ENCODE measurements around the gene P3H2.
A peak's percentile ranks its signal among the peaks of the same experiment; 100 is the strongest.
"Not testable (repeated sequence)": the region's sequence is repeated elsewhere in the genome, so short reads cannot be mapped to it uniquely, and the experiment has no call there.

Gene P3H2, protein sequence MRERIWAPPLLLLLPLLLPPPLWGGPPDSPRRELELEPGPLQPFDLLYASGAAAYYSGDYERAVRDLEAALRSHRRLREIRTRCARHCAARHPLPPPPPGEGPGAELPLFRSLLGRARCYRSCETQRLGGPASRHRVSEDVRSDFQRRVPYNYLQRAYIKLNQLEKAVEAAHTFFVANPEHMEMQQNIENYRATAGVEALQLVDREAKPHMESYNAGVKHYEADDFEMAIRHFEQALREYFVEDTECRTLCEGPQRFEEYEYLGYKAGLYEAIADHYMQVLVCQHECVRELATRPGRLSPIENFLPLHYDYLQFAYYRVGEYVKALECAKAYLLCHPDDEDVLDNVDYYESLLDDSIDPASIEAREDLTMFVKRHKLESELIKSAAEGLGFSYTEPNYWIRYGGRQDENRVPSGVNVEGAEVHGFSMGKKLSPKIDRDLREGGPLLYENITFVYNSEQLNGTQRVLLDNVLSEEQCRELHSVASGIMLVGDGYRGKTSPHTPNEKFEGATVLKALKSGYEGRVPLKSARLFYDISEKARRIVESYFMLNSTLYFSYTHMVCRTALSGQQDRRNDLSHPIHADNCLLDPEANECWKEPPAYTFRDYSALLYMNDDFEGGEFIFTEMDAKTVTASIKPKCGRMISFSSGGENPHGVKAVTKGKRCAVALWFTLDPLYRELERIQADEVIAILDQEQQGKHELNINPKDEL

DNA sequence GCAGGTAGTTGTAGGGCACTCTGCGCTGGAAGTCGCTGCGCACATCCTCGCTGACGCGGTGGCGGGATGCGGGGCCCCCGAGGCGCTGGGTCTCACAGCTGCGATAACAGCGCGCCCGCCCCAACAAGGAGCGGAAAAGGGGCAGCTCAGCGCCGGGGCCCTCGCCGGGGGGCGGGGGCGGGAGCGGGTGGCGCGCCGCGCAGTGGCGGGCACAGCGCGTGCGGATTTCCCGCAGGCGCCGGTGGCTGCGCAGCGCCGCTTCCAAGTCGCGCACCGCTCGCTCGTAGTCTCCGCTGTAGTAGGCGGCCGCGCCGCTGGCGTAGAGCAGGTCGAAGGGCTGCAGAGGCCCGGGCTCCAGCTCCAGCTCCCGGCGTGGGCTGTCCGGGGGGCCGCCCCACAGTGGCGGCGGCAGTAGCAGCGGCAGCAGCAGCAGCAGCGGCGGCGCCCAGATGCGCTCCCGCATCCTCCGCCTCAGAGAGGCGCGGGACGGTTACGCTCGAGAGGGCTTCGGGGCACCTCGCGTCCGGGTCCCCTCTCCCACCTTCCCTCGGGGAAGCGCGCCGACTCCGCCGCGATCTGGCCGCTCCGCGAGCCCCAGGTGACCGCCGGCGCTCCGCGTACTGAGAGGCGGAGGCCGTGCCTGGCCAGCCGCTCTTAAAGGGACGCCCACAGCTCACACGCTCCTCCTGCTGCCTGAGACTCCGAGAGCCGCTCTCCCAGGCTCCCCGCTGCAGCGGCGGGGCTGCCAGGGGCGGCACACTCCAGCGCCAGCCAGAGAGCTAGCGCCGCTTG, at the start of gene P3H2:
TSS of gene P3H2 (minus strand) at position 629 of the 792 bp plus-strand sequence. CDS start at position 463, 166 bp downstream.
- peak; percentile 83 for DNase-seq (ENCODE audit: low spot score)

DNA sequence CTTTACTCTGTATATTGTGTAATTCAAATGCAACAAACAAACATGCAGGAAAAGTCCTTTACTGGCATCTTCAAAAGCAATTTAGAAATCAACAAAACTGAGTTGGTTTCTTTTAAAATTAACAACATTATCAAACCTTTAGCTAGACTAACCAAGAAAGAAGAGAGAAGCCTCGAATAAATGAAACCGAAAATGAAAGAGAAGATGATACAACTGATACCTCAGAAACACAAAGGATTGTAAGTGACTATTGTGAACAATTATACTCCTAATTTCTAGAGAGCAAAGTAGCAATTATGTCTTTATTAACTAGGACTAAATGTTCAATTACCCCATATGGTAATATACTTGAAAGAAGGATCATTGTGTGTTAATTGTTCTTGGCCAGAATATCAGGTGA, 49.2 kb upstream of the P3H2 start:
- DNase-seq (ENCODE audit: low spot score) = no peak

DNA sequence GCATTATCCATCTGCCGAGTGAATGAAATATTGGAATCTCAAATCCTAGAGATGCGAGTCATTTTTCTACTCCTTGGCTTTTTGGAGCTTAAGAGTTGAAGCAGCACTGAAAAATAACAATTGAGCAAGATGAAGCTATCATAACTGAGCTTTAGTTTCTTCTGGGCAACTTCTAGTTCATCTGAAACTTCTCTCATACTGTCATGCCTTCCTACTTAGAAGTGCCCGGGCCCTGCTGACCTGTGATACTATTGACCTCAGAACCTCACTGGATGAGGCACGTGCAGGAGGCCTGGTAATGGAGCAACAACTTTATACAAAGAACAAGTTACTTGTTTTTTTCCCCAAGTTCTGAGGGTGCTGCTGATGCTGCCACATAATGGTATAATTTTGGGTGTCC, 48.5 kb upstream of the P3H2 start:
- DNase-seq (ENCODE audit: low spot score) = no peak

DNA sequence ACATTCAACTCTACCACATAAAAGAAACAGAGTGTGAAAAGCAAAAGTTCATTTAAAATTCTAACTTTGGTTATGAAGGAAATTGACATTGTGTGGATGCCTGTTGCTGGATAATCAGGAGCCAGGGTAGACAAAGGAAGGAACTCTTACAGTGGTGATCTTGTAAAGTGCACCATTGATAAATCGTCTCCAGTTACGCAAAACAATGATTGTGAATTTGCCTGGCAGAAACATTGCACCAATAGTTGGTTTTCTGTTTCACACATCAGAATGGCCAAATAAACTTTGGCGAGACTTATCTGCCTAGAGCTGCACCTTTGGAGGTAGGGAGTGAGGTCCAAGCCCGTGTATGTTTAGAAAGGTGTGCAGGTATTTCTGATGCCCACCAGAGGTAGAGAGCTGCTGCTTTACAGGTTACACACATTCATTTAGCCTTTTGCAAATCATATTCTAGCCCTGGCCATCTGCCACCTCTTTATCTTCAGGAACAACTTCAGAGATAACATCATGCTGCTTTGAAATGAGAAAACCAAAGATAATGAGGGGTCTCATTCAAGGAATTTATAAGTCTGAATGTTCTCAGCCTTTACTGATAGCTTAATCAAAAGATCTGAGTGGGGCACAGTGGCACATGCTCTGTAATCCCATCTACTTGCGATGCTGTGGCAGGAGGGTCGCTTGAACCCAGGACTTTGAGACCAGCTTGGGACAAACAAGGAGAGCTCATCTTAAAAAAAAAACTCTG, 47.4 kb upstream of the P3H2 start:
- no peak for DNase-seq (ENCODE audit: low spot score)

DNA sequence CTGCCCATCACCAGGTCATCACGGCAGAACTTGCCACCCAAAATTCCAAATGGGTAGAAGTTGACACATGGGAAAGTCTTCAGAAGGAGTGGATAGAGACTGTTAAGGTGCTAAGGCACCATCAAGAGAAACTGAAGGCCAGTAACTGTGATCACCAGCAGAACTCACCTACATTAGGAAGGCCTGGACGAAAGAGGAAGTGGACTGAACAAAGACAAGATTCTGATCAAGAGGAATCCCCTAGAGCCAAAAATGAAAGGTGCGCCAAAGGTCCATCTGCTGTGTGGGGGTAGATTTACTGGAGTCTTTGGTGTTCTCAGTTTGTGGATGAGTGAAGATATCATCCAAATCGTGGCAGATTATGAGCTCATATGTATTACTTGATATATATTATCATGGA, 46.3 kb upstream of the P3H2 start:
- DNase-seq (ENCODE audit: low spot score) = no peak

DNA sequence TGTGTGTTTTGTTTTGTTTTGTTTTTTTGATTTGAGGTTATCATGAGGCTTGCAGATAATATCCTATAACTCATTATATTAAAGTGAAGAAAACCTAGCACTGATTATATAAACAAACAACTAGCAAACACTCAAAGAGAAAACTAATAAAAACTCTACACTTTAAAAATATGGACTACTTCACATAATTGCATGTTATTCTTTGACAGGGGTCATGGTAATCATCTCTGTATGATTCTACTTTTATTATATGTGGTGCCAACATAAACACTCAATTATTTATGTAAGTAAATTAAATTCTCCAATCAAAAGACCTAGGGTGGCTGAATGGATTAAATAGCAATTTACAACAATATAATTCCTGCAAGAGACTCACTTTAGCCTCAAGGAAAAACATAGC, 44.6 kb upstream of the P3H2 start:
- DNase-seq (ENCODE audit: low spot score) = no peak

DNA sequence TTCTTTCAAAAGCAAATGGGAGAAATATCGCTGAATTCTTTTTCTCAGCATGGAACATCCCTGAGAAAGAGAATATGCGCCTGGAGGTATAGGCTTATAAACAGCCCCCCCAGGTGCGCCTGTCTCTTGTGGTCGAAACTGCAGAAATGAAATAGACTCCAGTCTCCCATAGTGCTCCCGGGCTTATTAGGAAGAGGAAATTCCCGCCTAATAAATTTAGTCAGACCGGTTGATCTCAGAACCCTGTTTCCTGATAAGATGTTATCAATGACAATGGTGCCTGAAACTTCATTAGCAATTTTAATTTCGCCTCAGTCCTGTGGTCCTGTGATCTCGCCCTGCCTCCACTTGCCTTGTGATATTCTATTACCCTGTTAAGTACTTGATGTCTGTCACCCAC, 41.3 kb upstream of the P3H2 start:
- not testable (repeated sequence) for DNase-seq (ENCODE audit: low spot score)

DNA sequence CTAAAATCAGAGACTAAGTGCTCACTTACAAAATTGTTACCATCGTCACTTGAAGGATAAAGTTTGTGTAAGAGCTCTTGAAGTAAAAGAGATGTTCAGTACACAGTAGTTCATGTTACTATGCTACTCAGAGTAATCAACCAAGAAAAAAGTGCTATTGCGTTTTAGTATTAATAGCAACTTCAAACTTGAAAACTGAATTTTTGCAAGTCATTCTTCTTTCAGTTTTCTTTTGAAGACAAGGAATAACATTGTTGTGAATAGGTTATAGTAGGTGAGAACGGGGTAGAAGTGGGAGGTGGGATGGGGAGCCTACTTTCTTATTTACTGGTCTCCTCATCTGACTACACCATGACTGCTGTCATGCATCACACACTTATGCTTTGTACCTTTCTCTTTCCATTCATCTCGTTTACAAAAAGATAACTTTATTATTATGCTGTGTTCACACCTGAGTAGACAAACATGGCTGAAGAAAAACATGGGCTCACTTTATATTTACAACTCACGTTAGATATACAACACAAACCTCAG, 39.3 kb upstream of the P3H2 start:
- DNase-seq (ENCODE audit: low spot score) = no peak

DNA sequence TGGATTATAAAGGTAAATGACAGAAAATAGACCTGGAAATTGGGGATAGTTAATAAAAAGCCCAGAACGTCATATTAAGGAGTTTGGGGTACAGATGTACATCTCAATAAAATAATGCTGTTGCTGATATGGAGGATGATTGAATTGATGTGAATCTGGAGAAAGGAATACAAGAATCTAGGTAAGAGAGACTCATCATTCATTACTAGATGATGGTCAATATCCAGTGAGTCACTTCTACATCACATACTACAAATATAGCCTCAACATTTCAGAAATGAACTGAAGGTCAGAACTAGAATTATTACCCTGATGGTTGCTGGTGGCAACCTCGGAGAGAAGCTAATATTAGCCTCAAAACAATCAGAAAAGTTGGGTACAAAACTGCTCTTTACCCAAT, 37.6 kb upstream of the P3H2 start:
- no peak for DNase-seq (ENCODE audit: low spot score)

DNA sequence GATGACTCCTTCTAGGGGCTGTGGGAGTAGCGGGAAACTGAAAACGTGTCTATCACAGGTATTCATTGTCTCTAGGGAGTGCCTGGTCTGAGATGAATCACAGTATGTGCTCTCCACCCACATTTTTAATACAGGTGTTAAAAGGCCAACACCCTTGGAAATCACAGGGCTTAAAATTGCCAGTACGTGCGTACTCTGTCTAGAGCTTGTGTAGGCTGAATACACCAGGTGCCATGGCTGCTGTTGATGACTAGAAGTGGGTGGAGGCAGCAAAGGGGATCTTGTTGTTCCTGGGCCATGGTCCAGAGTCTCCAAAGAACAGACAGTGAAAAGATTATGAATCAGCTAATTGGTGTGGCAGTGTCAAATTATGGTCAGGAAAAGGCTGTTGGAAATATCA, 35.1 kb upstream of the P3H2 start:
- DNase-seq (ENCODE audit: low spot score) = no peak

DNA sequence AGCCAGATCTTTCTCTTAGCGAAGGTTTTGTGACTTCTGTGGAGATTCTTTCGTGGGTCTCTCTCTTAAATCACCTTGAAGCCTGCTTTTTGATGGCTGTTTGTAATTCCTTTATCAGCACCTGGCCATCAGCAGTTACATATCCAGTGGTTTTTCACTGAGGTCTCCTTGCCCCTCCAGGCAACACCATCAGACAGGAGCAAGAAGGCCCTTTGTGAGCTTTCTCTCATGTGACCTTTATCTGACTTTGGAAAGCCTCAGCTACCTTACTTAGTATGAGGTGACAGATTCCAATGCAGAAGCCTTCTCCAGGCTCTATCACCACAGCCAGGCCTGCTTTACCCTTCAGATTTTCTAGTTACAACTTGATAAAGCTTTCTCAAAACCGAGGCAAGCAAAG, 30.0 kb upstream of the P3H2 start:
- no peak for DNase-seq (ENCODE audit: low spot score)

DNA sequence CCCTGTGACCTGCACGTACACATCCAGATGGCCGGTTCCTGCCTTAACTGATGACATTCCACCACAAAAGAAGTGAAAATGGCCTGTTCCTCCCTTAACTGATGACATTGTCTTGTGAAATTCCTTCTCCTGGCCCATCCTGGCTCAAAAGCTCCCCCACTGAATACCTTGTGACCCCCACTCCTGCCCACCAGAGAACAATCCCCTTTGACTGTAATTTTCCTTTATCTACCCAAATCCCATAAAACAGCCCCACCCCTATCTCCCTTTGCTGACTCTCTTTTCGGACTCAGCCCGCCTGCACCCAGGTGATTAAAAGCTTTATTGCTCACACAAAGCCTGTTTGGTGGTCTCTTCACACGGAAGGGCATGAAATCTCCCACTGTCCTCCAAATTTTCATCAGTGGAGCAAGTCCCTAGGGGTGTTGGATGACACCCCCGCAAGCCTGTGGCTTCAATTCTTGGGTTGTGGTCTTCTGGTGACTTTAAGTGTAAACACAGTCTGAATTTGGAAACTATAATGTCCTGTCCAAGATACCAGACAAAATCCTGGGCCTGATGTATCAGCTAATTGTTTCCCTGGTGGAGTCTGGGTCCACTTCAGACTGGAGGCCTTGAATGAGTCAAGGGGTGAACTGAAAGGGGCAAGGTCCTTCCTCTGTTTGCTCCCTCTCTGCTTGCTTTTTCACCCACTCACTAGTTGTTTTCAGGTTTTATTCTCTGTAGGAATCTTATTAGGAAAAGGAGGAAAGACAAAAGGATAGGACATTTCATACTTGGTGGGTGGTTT, 29.3 kb upstream of the P3H2 start:
- DNase-seq (ENCODE audit: low spot score) = not testable (repeated sequence)

DNA sequence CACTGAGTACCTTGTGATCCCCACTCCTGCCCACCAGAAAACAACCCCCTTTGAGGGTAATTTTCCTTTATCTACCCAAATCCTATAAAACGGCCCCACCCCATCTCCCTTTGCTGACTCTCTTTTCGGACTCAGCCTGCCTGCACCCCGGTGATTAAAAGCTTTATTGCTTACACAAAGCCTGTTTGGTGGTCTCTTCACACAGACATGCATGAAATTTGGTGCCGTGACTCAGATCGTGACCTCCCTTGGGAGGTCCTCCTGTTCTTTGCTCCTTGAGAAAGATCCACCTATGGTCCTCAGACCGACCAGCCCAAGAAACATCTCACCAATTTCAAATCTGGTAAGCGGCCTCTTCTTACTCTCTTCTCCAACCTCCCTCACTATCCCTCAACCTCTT, 24.1 kb upstream of the P3H2 start:
- not testable (repeated sequence) for DNase-seq (ENCODE audit: low spot score)

DNA sequence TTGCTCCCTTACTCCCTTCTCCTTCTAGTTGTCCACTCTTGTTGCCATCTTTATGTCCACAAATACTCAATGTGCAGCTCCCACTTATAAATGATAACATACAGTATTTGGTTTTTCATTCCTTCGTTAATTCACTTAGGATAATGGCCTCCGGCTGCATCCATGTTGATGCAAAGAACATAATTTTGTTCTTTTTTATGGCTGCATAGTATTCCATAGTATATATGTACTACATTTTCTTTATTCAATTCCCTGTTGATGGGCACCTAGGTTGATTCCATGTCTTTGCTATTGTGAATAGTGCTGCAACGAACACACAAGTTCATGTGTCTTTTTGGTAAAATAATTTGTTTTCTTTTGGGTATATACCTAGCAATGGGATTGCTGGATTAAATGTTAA, 21.3 kb upstream of the P3H2 start:
- DNase-seq (ENCODE audit: low spot score) = no peak

DNA sequence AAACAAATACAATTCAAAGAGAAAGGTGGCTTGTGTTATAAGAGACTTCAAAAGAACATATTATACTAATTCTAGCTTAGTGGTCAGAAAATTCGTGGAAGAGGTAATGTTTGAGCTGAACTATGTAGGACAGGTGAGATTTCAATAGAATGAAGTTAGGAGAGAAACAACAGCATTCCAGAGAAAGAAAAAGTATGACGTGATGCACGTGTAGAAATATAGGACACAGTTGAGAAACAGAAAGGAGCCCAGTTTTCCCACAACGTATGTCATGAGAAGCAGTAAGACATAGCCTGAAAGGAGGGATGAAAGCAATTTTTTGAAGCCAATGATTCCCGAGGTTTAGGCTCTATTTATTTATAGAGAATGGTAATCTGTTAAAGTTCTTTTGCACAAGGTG, 18.7 kb upstream of the P3H2 start:
- DNase-seq (ENCODE audit: low spot score) = no peak

DNA sequence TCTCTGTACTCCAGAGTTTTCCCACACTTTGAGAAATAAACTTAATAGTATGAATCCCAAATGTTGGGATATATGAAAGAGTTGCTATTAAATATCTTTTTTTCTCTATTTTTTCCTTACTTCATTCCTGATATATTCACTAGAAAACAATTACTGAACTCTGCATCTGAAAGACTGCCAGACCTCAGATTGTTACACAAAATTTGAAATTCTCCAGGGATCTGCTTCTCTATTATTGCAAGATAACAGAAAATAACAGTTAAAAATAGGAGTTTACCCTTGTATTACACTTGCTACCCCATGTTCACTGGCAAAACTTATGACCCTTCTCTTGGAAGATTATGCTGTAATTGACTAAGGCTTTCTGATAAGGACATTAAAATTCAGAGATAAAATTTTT, 11.7 kb upstream of the P3H2 start:
- DNase-seq (ENCODE audit: low spot score) = no peak

DNA sequence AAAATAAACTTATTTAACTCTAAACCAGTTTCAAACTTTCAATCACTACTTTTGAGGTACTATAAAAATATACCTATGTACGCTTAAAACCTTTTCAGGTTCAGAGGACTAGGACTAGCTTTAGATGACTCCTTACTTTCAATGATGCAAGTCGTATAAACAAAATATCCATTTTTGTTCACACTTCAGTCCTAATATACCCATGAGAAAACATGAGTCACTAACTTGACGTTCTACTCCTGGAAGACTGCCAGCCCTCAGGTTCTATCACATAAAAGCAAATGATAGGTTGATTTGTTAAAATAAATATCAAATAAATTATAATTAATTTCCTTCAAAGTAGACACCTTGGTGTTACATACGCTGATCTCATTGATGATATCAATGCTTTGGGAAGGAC, 10.6 kb upstream of the P3H2 start:
- DNase-seq (ENCODE audit: low spot score) = no peak

DNA sequence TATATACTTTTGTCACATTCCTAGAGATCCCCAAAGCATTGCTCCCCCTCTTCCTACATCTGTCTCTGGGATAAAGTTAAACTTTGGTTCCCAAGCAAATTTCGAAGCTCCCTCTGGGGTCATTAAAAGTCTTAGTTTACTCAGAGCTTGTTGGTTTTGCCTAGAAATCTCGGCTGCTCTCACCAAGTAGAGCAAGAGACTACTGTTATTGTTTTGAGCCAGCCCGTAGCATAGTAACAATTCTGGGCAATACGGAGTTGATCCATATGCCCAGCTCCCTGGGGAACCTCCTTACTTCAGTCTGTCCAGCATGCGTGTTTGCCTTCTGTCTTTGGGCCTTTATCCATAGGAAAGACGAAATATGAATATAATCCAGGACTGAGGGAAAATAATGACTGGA, 10.0 kb upstream of the P3H2 start:
- no peak for DNase-seq (ENCODE audit: low spot score)

DNA sequence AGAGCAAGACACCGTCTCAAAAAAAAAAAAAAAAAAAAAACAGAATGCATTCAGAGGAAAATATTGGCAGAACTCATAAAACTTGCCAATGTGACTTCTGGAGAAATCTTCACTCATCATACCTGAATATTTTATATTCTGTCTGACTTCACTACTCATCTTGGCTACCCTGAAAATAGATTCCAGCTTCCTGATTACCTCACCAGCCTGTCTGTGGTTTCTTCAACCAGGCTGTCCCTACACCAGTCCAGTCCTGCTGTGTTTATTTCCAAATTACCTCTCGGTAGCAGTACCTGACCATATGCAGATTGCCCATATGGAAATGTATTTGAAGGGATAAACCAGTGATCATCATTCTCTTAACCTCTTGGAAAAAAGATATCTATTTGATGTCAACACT, 9.3 kb upstream of the P3H2 start:
- no peak for DNase-seq (ENCODE audit: low spot score)

DNA sequence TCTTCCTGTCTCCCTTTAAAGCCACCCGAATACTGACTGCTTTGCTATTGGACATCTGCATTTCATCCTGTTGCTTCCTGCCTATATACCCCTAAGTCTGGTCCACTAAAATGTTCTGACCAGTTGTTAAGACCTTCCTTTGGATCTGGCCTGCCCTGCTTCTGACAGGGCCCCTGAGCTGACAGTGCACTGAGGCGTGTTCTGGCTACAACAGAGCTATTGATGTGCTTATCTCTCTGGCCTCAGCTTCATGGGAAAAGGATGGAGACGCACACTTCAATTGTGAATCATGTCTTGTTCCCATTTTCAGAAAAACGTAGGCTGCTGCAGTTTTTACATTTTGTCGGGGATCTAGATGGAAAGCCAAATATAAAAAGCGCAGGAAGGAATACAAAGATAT, 7.1 kb upstream of the P3H2 start:
- no peak for DNase-seq (ENCODE audit: low spot score)

DNA sequence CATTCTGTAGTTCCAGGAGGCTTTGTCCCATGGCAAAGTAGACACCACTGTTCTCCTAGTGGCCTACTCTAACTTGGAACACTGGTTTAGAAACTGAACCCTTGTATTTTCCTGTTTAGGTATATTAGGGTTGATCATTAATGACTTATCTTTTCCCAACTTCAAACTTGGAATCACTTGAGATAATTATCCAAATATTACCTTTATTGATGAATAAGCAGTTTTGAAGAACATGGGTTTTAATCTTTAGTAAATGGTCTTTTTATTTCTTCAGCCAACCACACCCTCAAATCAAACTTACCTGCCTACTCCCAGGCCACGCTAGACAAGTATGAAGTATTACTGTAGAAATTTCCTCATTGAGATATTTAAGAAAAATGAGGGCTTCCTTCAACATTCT, 6.5 kb upstream of the P3H2 start:
- no peak for DNase-seq (ENCODE audit: low spot score)
